ENCODE results near the gene STRN.
A peak's percentile ranks its signal among the peaks of the same experiment; 100 is the strongest.
"Not testable (repeated sequence)": the region's sequence is repeated elsewhere in the genome, so short reads cannot be mapped to it uniquely, and the experiment has no call there.

STRN gene

DNA sequence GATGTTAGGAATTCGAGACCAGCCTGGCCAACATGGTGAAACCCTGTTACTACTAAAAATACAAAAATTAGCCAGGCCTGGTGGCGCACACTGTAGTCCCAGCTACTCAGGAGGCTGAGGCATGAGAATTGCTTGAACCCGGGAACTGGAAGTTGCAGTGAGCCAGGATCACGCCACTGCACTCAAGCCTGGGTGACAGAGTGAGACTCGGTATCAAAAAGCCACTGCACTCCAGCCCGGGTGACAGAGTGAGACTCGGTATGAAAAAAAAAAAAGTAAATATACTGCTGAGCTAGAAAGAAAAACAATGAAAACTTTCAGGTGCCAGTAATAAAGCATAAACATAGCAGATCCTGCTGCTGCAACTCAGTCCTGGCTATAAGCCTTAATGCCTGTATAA, 73.5 kb downstream of the STRN start:
- TF ChIP-seq, protein P1, sequence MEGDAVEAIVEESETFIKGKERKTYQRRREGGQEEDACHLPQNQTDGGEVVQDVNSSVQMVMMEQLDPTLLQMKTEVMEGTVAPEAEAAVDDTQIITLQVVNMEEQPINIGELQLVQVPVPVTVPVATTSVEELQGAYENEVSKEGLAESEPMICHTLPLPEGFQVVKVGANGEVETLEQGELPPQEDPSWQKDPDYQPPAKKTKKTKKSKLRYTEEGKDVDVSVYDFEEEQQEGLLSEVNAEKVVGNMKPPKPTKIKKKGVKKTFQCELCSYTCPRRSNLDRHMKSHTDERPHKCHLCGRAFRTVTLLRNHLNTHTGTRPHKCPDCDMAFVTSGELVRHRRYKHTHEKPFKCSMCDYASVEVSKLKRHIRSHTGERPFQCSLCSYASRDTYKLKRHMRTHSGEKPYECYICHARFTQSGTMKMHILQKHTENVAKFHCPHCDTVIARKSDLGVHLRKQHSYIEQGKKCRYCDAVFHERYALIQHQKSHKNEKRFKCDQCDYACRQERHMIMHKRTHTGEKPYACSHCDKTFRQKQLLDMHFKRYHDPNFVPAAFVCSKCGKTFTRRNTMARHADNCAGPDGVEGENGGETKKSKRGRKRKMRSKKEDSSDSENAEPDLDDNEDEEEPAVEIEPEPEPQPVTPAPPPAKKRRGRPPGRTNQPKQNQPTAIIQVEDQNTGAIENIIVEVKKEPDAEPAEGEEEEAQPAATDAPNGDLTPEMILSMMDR (conservative IDR thresholded peaks at IDR 0.05; ENCODE audit: low read depth, low read length), result no peak
- no peak overlapping the region for H3K4me3 ChIP-seq (ENCODE audit: low read length)
- DNase-seq (ENCODE audit: low read depth), result no peak

DNA sequence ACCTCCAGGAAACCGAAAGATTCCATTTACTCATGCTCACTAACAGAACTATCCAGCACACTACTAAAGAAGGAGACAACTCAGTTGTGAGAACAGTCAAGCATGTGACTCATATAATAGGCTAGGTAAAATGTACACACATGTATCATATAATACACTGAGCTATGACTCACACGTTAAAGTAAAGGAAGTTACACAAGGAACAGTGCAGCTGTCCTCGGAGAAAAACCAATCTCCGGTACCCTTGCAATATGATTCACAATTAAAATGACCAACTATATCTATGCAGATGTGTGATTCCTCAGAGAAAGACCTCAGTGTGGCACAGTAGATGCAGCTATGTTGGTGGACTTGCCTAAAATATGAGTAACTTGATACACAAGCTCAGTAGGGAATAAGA, 76.5 kb downstream of the STRN start:
- no peak overlapping the region for H3K4me3 ChIP-seq (ENCODE audit: low read length)
- DNase-seq (ENCODE audit: low read depth), result peak; percentile 46
- TF ChIP-seq, protein P1 (conservative IDR thresholded peaks at IDR 0.05; ENCODE audit: low read depth, low read length), result no peak

DNA sequence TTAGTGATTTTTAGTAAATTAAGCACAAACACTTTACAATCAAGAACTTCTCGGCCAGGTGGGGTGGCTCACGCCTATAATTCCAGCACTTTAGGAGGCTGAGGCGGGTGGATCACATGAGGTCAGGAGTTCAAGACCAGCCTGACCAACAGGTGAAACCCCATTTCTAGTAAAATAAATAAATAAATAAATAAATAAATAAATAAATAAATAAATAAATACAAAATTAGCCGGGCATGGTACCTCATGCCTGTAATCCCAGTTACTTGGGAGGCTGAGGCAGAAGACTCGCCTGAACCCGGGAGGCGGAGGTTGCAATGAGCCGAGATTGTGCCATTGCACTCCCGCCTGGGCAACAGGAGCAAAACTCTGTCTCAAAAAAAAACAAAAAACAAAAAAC, 79.2 kb downstream of the STRN start:
- not testable (repeated sequence) for DNase-seq (ENCODE audit: low read depth); H3K4me3 ChIP-seq (ENCODE audit: low read length)

DNA sequence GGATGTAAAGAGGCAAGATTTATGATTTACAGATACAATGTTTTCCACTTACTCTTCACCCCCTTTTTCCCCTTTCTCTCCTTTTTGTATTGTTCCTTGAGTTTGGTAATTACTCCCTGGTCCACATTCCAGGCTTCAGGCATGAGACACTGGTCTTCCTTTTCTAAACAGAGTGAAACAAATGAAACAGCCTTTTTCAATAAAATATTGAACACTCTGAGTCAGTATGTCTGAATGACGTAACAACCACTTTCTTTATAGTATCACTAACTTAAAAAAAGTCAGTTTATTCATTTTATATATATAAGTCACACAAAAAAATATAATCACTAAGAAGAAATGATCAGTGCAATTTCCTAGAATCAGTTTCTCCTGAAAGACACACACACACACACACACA, 79.7 kb downstream of the STRN start:
- no peak for DNase-seq (ENCODE audit: low read depth)
- no peak overlapping the region for H3K4me3 ChIP-seq (ENCODE audit: low read length)
- TF ChIP-seq, protein P1 (conservative IDR thresholded peaks at IDR 0.05; ENCODE audit: low read depth, low read length), result no peak

DNA sequence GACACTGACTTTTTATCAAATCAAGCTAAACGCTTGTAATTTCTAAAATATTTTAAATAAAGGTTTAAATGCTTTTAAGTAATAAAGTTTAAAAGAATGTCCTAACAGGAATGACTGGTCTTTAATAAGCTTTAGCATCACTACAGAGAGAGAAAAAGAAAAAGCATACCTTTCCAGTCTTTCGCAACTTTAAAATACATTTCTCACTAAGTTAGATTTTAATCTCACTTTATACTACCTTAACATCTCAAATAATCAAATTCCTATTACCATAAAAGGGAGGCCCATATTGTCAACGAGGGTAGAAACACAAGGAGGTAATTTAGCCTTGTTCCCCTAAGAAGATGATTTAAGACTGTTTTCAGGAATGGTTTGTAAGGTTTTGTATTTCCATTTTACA, 80.7 kb downstream of the STRN start:
- no peak overlapping the region for H3K4me3 ChIP-seq (ENCODE audit: low read length)

DNA sequence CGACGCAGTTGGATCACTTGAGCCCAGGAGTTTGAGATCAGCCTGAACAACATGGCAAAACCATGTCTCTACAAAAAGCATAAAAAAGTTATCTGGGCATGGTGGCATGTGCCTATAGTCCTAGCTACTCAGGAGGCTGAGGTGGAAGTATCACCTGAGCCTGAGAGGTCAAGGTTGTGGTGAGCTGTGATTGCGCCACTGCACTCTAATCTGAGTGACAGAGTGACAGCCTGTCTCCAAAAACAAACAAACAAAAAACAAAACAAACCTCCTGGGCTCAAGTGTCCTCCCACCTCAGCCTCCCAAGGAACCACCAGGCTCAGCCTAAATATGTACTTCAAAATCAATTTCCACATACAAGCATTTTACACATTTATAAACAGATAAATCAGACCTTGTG, 83.8 kb downstream of the STRN start:
- DNase-seq (ENCODE audit: low read depth), result no peak
- no peak overlapping the region for H3K4me3 ChIP-seq (ENCODE audit: low read length)
- TF ChIP-seq, protein P1 (conservative IDR thresholded peaks at IDR 0.05; ENCODE audit: low read depth, low read length), result no peak

More for the DNA sequence above, 80.7 kb downstream of the STRN start:
- DNase-seq (ENCODE audit: low read depth), result no peak
- TF ChIP-seq, protein P1 (conservative IDR thresholded peaks at IDR 0.05; ENCODE audit: low read depth, low read length), result no peak

DNA sequence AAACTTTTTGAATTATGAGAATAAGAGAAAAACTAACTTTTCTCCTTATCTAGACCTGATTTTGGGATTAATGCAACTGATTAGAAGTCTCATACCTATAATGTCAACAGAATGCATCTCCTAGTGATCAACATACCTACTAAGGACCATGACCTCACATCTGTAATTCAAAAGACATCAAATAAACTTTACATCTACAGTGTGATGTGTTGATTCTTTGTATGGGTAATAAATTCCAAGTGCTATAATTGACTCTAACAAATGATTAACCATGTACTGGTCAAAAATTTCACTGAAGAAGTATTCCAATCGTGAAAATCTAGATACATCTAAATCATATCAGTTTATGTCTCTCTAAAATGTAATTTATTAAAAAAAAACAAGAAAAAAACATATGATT, 84.5 kb downstream of the STRN start:
- H3K4me3 ChIP-seq (ENCODE audit: low read length), result no peak overlapping the region
- DNase-seq (ENCODE audit: low read depth), result no peak
- TF ChIP-seq, protein P1 (conservative IDR thresholded peaks at IDR 0.05; ENCODE audit: low read depth, low read length), result no peak

DNA sequence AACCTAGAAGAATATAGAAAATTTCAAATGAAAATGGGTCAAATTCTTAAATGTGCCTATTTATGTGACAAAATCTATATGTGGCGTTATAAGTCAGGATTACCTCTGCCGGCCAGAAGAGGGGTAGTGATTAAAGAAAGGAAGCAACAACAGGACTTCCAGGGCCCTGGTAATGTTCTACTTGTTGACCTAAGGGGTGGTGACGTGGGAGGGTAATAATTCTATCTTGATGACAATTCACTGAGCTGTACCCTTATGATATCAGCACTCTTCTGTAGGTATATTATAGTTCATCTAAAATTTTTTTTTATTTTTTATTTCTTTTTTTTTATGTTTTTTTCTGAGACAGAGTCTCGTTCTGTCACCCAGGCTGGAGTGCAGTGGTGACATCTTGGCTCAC, 87.9 kb downstream of the STRN start:
- no peak for DNase-seq (ENCODE audit: low read depth)
- TF ChIP-seq, protein P1 (conservative IDR thresholded peaks at IDR 0.05; ENCODE audit: low read depth, low read length), result no peak
- H3K4me3 ChIP-seq (ENCODE audit: low read length), result no peak overlapping the region

All from retinal pigment epithelial cell (primary cell).